Kidney epithelial cell (primary cell): Measurements from ENCODE around the gene PSD4. TPM values are rescaled to one million over a fixed set of nuclear protein-coding genes. Genes with fewer than 3 reads are reported as not detected.

Experiments used
- DNase-seq: peaks from one replicate; pipeline ENCODE4 v3.0.0-alpha.2; 2010; ENCODE audit warnings: low read depth
- H3K27me3 ChIP-seq: 2 replicates; pipeline ENCODE4 v1.6.0; 2011; ENCODE audit warnings: low read length; ENCODE audit not compliant: control insufficient read depth, insufficient read depth
- H3K36me3 ChIP-seq: 2 replicates; pipeline ENCODE4 v1.5.1; 2011; ENCODE audit warnings: low read length; ENCODE audit not compliant: control insufficient read depth, insufficient read depth
- H3K4me3 ChIP-seq: 2 replicates; pipeline ENCODE4 v1.5.1; 2011; ENCODE audit warnings: low read depth, mild to moderate bottlenecking, control low read depth, low read length
- total RNA-seq: library from RNA; depleted of rRNA; stranded (reverse); fragments of >200 nt; gene quantifications from 2 replicates; pipeline ENCODE4 v1.2.3, GENCODE V29; 2015
- TF ChIP-seq, protein P1 (sequence below): IDR thresholded peaks from 2 replicates; pipeline ENCODE4 v1.5.1; 2011; ENCODE audit warnings: mild to moderate bottlenecking, moderate library complexity, low read length, control low read depth, inconsistent platforms; ENCODE audit not compliant: insufficient read depth, poor library complexity, severe bottlenecking

The PSD4 gene
- total RNA-seq, 1 donor from 2014 or later: 13.9 TPM

- TF ChIP-seq, protein P1, sequence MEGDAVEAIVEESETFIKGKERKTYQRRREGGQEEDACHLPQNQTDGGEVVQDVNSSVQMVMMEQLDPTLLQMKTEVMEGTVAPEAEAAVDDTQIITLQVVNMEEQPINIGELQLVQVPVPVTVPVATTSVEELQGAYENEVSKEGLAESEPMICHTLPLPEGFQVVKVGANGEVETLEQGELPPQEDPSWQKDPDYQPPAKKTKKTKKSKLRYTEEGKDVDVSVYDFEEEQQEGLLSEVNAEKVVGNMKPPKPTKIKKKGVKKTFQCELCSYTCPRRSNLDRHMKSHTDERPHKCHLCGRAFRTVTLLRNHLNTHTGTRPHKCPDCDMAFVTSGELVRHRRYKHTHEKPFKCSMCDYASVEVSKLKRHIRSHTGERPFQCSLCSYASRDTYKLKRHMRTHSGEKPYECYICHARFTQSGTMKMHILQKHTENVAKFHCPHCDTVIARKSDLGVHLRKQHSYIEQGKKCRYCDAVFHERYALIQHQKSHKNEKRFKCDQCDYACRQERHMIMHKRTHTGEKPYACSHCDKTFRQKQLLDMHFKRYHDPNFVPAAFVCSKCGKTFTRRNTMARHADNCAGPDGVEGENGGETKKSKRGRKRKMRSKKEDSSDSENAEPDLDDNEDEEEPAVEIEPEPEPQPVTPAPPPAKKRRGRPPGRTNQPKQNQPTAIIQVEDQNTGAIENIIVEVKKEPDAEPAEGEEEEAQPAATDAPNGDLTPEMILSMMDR: peak; percentile 63
- Histone ChIP-seq H3K36me3 (peaks cover 1% of the 10 kb centered on the region), H3K4me3 (peak overlapping the region; percentile 58), H3K27me3 (no peaks in the 10 kb centered on the region)
- DNase-seq: no peak
Measured at GRCh38 chr2:113198790-113199612, 25.2 kb downstream of the PSD4 start.

DNA sequence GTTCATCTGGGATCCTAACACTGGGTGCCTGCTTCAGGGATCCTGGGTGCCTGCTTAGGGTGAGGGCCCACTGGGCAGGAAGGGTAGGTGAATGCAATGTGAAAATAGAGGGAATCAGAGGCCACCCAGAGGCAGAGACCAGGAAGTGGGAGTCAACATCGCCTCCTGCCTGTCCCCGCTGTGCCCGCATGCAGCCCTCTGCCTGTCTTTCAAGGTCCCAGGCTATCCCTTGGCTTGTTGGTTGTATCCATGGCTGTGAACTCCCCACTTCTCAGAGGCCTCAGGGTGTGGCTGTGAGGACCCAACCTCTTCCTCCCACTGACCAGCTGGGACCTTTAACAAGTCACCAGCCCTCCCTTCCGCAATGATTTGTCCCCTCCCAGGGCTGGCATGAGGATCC lies 26.5 kb downstream of the PSD4 start:
- no peaks in the 10 kb centered on the region for H3K27me3 ChIP-seq
- no peak overlapping the region for H3K4me3 ChIP-seq
- TF ChIP-seq, protein P1: peak; percentile 26
- peaks cover 1% of the 10 kb centered on the region for H3K36me3 ChIP-seq
- no peak for DNase-seq

DNA sequence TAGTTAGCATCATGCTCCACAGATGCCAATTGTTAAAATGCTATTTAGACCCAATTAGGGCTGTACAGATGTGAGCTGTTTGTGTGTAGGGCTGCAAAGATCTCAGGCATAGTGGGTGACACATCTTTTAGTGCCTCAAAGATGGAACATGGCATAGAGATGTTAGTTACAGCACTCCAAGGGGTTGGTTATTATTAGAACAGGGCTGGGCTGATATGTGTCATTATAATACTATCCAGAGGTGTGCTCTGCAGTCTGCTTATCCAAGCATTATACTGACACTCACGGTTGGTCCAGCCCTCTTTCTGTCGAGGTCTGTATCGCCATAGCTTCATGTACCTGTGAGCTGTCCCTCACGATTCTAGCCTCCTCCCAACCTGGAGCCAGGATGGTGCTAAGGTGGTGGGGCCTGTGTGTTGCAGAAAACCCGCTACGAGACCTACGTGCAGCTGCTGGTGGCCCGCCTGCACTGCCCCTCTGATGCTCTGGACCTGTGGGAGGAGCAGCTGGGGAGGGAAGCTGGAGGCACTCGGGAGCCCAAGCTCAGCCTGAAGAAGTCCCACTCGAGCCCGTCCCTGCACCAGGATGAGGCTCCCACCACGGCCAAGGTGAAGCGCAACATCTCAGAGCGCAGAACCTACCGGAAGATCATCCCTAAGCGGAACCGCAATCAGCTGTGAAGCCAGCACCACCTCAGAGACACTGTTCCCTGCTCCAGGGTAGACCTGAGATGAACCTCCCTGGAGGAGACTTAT lies 27.1 kb downstream of the PSD4 start:
- TF ChIP-seq, protein P1: no peak
- Histone ChIP-seq H3K27me3 (no peaks in the 10 kb centered on the region), H3K4me3 (no peak overlapping the region), H3K36me3 (peaks cover 1% of the 10 kb centered on the region)
- no peak for DNase-seq

DNA sequence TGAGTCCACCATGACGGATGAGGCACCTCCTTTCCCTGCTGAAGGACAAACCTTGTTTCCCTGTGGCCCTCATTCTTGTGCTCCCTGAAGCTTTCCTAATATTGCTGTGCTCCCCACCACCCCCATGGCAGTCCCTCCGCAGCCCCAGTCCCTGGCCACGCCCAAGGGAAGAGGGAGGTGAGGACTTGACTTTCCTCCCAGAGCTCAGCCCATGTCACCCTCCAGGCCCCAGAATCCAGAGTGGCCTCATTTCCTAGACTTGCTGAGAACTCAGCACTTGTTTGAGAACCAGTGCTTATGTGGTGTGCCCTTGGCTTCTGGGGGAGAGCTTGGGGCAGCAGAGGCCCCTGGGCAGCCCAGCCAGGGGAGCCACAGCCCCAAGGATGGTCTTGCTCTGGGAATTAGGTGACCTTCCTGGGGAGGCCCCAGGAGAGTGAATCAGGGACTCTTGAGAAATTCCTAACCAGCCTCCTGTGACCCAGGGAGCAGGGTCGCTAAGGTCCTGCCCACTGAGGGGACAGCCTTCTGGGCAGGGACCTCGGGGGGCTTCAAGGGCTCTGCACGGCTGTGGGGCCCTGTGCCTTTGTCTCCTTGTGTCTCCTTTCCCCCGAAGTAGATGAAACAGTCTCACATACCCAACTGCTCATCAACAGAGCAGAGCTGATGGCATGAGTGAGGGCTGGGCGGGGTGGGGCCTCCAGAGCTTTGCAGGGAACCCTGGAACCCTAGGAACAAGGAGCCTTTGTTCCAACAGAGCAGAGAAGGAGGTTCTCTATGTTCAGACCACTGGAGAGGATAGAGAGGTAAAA lies 27.9 kb downstream of the PSD4 start:
- Histone ChIP-seq H3K27me3 (no peaks in the 10 kb centered on the region), H3K36me3 (peaks cover 1% of the 10 kb centered on the region)
- TF ChIP-seq, protein P1: no peak

DNA sequence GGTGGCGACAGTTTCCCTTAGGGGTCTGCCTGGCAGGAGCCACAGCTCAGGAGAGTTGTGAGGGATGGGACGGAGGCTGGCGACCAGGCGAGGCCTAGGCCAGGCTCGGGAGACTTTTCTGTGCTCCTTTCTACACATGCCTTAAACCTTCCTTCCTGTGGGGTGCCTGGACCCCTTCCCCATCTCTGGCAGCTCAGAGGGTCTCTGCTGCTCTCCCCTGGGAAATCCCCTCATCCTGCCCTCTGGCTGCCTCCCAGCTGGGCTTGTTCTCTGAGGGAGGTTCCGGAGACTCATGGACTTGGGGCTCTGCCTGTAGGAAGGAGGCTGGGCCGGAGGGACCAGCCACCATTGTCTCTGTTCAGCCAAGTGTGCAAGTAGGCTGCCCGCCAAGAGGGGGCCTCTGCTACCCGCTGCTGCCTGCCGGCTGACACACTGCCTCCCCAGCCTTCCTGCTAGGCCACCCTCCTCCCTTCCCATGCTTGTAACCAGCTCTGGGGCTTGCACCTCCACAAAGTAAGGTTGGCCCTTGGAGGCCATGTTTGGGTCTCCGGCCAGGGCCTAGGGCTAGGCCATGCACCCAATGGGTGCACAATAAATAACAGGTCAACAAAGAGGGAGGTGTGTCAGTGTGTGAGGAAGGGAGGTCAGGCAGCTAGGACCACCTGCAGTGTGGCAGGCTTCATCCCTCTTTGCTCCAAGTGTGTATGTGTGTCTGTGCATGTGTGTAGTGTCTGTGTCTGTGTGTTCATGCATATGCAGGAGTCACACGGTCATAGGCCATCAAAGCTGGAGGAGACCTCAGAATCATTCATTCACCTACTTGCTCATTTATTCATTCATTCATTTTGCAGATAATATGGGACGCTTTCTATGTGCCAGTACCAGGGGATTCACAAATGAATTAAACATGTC lies 28.8 kb downstream of the PSD4 start:
- DNase-seq: peak; percentile 74

More for the DNA sequence above, 27.9 kb downstream of the PSD4 start:
- no peak for DNase-seq
- no peak overlapping the region for H3K4me3 ChIP-seq

More for the DNA sequence above, 28.8 kb downstream of the PSD4 start:
- Histone ChIP-seq H3K36me3 (peaks cover 1% of the 10 kb centered on the region), H3K4me3 (no peak overlapping the region), H3K27me3 (no peaks in the 10 kb centered on the region)
- TF ChIP-seq, protein P1: peak; percentile 33
